Psoas muscle (tissue), 8 donors: ENCODE data around the gene SBNO2. TPM values are rescaled to one million over a fixed set of nuclear protein-coding genes. Genes with fewer than 3 reads are reported as not detected.

ENCODE experiments used
- ATAC-seq, 4 donors: fragments of 200-7000 bp; cut with Tn5 transposase; one replicate each; pipeline ENCODE4 v1.9.1; 2020; ENCODE audit warnings: moderate library complexity in 3 of 4, mild to moderate bottlenecking in 2 of 4
- DNase-seq, 2 donors: peaks; one replicate each; pipeline ENCODE4 v3.0.0-alpha.2; 2020
- H3K27ac ChIP-seq: fragments of 200-600 bp; one replicate; pipeline ENCODE4 v1.8.0; 2022
- H3K27me3 ChIP-seq, 3 donors: fragments of 200-600 bp in 1 of 3; one replicate each; pipeline versions ENCODE4 v1.6.1 to v1.8.0; 2013 to 2022; ENCODE audit warnings: low read length in 2 of 3, mild to moderate bottlenecking in 2 of 3, moderate library complexity in 1 of 3; ENCODE audit not compliant: insufficient read depth in 3 of 3
- H3K36me3 ChIP-seq, 2 donors: fragments of 200-600 bp in 1 of 2; one replicate each; pipeline versions ENCODE4 v1.6.1 to v1.8.0; 2013 to 2022; ENCODE audit warnings: low read depth in 1 of 2, mild to moderate bottlenecking in 1 of 2, moderate library complexity in 1 of 2; ENCODE audit not compliant: insufficient read depth in 1 of 2
- H3K4me1 ChIP-seq: fragments of 200-600 bp; one replicate; pipeline ENCODE4 v1.8.0; 2022
- H3K4me3 ChIP-seq: fragments of 200-600 bp; one replicate; pipeline ENCODE4 v1.8.0; 2022; ENCODE audit warnings: mild to moderate bottlenecking
- H3K9me3 ChIP-seq: fragments of 200-600 bp; one replicate; pipeline ENCODE4 v1.8.0; 2022
- CTCF ChIP-seq: fragments of 200-600 bp; IDR thresholded peaks from one replicate; pipeline ENCODE4 v1.8.0; 2022; ENCODE audit warnings: antibody characterized with exemption
- WGBS, 3 donors: extraction: QIAGEN DNeasy Blood & Tissue Kit; methylation state at CpG; one replicate each; pipeline versions ENCODE4 v1.1.6 to v1.1.7; 2013; 5-methylcytosine and 5-hydroxymethylcytosine counted together
- intact Hi-C, 2 donors: fragments of 100-400 bp; cut with DNase I; formaldehyde crosslinking; loops; one replicate each; pipeline versions ENCODE4 v1.11.0 to v1.14.2; 2022
- polyA plus RNA-seq, 3 donors: library from polyadenylated mRNA; stranded (reverse); fragments of 200-250 nt; gene quantifications; one replicate each; pipeline ENCODE4 v1.2.3, GENCODE V29; 2013
- total RNA-seq, 4 donors: library from RNA; stranded (reverse); fragmentation: NEBNext Ultra II Directional in 2 of 4; extraction: Animal tissue kit (Norgen Biotek cat#: 25700) in 2 of 4; gene quantifications; one replicate each; pipeline versions ENCODE4 v1.2.1 to v1.2.4, GENCODE V29; 2021 to 2023
- donor health status: healthy with polysubstance abuse.
- donor health status: DM: no; HTN: no; CAD: no; lungs with moderate emphysema.
- donor health status: Bipolar disorder and iron deficiency.
- donor health status: healthy.
- donor health status: DM: yes; HTN: yes; CAD: no.
- donor health status: DM: no; HTN: no; CAD: no.
- donor health status: DM: no; HTN: no; CAD: no.
- donor health status: DM: yes; HTN: yes; CAD: no.

Gene SBNO2
- total and polyA plus RNA-seq, 7 donors: 18.5 to 138 (median 47.2) TPM

GRCh38 chr19:1109032-1109551, 65.0 kb downstream of the SBNO2 start:
- intact Hi-C loops: no loop called here
- H3K27ac ChIP-seq: no peak overlapping the region

GRCh38 chr19:1108291-1109031, 65.6 kb downstream of the SBNO2 start:
- Histone ChIP-seq H3K27ac (no peak overlapping the region), H3K27me3 (no peaks in the 10 kb centered on the region), H3K4me3 (no peak overlapping the region), H3K4me1 (peaks cover 6% of the 10 kb centered on the region), H3K36me3 (peaks cover 12 to 61% of the 10 kb centered on the region in 2 donors), H3K9me3 (no peaks in the 10 kb centered on the region)
- intact Hi-C loops: no loop called here
- DNase-seq (peak in 1 of 2 donors; percentile 28), ATAC-seq (no peak)
- WGBS, 3 donors: 92 to 94% (median 94%) methylated on average over 60 to 89 of the region's 89 CpGs
- TF ChIP-seq CTCF: no peak

More at GRCh38 chr19:1109032-1109551, 65.0 kb downstream of the SBNO2 start:
- H3K27me3 ChIP-seq: no peaks in the 10 kb centered on the region
- TF ChIP-seq CTCF: no peak
- H3K4me1 ChIP-seq: peaks cover 6% of the 10 kb centered on the region
- peaks cover 12 to 67% of the 10 kb centered on the region in 2 donors for H3K36me3 ChIP-seq
- ATAC-seq (no peak), DNase-seq (no peak)
- WGBS, 3 donors: 56 to 76% (median 76%) methylated on average over 37 to 48 of the region's 48 CpGs
- no peak overlapping the region for H3K4me3 ChIP-seq
- no peaks in the 10 kb centered on the region for H3K9me3 ChIP-seq

- intact Hi-C loops: no loop called here
- Histone ChIP-seq H3K27me3 (no peaks in the 10 kb centered on the region), H3K27ac (no peak overlapping the region), H3K4me1 (peaks cover 13% of the 10 kb centered on the region), H3K4me3 (no peak overlapping the region), H3K36me3 (peaks cover 12 to 58% of the 10 kb centered on the region in 2 donors), H3K9me3 (no peaks in the 10 kb centered on the region)
- DNase-seq: no peak
- no peak for ATAC-seq
- TF ChIP-seq CTCF: no peak
- WGBS, 3 donors: 89 to 91% (median 90%) methylated on average over 25 of the region's 25 CpGs
Observed at GRCh38 chr19:1107661-1108261, 66.3 kb downstream of the SBNO2 start.

- WGBS, 3 donors: 67 to 72% (median 68%) methylated on average over 15 to 17 of the region's 17 CpGs
- H3K27ac ChIP-seq: no peak overlapping the region
- H3K4me3 ChIP-seq: peak overlapping the region; percentile 7
- intact Hi-C loops: no loop called here
- TF ChIP-seq CTCF: no peak
- H3K36me3 ChIP-seq: peaks cover 12 to 51% of the 10 kb centered on the region in 2 donors
- ATAC-seq: no peak
- no peak for DNase-seq
- H3K9me3 ChIP-seq: no peaks in the 10 kb centered on the region
- H3K27me3 ChIP-seq: no peaks in the 10 kb centered on the region
- peaks cover 20% of the 10 kb centered on the region for H3K4me1 ChIP-seq
Observed at GRCh38 chr19:1106841-1107660, 67.0 kb downstream of the SBNO2 start.
